Right atrium auricular region (tissue), 2 donors: ENCODE measurements around the gene CILP2. TPM values are rescaled to one million over a fixed set of nuclear protein-coding genes. Genes with fewer than 3 reads are reported as not detected.

Source experiments
- DNase-seq: peaks from one replicate; pipeline ENCODE4 v3.0.0-alpha.2; 2019; ENCODE audit warnings: low spot score
- H3K27ac ChIP-seq, 2 donors: fragments of 200-600 bp; sonication (generic); 1 replicate in 1 of 2; 2 replicates in 1 of 2; pipeline ENCODE4 v1.5.1; 2016 to 2019
- H3K27me3 ChIP-seq, 2 donors: fragments of 200-600 bp; sonication (generic); one replicate each; pipeline versions ENCODE4 v1.5.1 to v1.6.0; 2017 to 2019
- H3K36me3 ChIP-seq: fragments of 200-600 bp; sonication (generic); one replicate; pipeline ENCODE4 v1.5.1; 2016
- H3K4me1 ChIP-seq, 2 donors: fragments of 200-600 bp; sonication (generic); one replicate each; pipeline versions ENCODE4 v1.5.1 to v1.6.0; 2017 to 2019
- H3K4me3 ChIP-seq, 2 donors: fragments of 200-600 bp; sonication (generic); 1 replicate in 1 of 2; 2 replicates in 1 of 2; pipeline ENCODE4 v1.5.1; 2017 to 2019; ENCODE audit warnings: mild to moderate bottlenecking in 1 of 2, moderate library complexity in 1 of 2
- H3K9me3 ChIP-seq, 2 donors: fragments of 200-600 bp; sonication (generic); one replicate each; pipeline ENCODE4 v1.5.1; 2019
- total RNA-seq, 2 donors: library from RNA; depleted of rRNA; stranded (reverse); fragments of >200 nt; gene quantifications; one replicate each; pipeline ENCODE4 v1.1.0, GENCODE V29; 2016
- TF ChIP-seq, protein P1 (sequence below), 2 donors: fragments of 200-600 bp; sonication (generic); IDR thresholded peaks; one replicate each; pipeline ENCODE4 v1.5.1; 2019; ENCODE audit warnings: antibody characterized with exemption in 2 of 2

CILP2 gene
- total RNA-seq, 2 donors from 2014 or later, result 0.19 to 0.24 TPM

DNA sequence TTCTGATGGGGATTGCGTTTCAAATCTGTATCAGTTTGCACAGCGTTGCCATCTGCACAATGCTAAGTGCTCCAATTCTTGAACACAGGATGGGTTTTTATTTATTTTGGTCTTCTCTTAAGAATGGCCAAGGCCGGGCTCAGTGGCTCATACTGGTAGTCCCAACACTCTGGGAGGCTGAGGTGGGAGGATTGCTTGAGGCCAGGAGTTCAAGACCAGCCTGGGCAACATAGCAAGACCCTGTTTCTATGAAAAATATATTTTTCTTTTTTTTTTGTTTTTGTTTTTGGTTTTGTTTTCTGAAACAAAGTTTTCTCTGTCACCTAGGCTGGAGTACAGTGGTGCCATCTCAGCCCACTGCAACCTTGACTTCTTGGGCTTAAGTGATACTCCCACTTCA, 14.9 kb upstream of the CILP2 start:
- H3K4me3 ChIP-seq, result no peak overlapping the region
- no peak for DNase-seq
- peaks cover 0 to 26% of the 10 kb centered on the region in 2 donors for H3K4me1 ChIP-seq
- peaks cover 39% of the 10 kb centered on the region for H3K36me3 ChIP-seq
- TF ChIP-seq, protein P1, sequence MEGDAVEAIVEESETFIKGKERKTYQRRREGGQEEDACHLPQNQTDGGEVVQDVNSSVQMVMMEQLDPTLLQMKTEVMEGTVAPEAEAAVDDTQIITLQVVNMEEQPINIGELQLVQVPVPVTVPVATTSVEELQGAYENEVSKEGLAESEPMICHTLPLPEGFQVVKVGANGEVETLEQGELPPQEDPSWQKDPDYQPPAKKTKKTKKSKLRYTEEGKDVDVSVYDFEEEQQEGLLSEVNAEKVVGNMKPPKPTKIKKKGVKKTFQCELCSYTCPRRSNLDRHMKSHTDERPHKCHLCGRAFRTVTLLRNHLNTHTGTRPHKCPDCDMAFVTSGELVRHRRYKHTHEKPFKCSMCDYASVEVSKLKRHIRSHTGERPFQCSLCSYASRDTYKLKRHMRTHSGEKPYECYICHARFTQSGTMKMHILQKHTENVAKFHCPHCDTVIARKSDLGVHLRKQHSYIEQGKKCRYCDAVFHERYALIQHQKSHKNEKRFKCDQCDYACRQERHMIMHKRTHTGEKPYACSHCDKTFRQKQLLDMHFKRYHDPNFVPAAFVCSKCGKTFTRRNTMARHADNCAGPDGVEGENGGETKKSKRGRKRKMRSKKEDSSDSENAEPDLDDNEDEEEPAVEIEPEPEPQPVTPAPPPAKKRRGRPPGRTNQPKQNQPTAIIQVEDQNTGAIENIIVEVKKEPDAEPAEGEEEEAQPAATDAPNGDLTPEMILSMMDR (IDR thresholded peaks at IDR 0.05), result no peak
- no peaks in the 10 kb centered on the region for H3K9me3 ChIP-seq
- no peak overlapping the region for H3K27ac ChIP-seq
- H3K27me3 ChIP-seq, result no peaks in the 10 kb centered on the region

DNA sequence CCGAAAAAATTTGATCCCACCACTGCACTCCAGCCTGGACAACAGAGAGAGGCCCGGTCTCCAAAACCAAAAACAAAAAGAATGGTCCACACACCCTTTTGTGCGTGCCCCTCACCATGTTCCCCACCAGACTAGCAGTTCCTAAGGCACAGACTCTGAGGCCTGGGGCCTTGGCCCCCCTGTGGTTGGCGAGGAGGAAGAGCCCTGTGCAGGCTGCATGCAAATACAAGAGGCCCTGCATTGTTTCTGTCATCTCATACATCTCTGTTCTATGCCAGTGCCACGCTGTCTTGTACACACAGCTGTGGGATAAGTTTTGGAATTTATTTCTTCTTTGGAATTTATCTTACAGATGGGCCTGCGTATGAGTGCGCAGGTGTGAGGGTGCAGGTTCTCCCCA, 14.0 kb upstream of the CILP2 start:
- Histone ChIP-seq H3K36me3 (peaks cover 42% of the 10 kb centered on the region), H3K4me3 (no peak overlapping the region), H3K9me3 (no peaks in the 10 kb centered on the region), H3K27me3 (no peaks in the 10 kb centered on the region), H3K4me1 (peaks cover 0 to 32% of the 10 kb centered on the region in 2 donors), H3K27ac (no peak overlapping the region)
- TF ChIP-seq, protein P1 (IDR thresholded peaks at IDR 0.05), result no peak
- DNase-seq, result no peak

DNA sequence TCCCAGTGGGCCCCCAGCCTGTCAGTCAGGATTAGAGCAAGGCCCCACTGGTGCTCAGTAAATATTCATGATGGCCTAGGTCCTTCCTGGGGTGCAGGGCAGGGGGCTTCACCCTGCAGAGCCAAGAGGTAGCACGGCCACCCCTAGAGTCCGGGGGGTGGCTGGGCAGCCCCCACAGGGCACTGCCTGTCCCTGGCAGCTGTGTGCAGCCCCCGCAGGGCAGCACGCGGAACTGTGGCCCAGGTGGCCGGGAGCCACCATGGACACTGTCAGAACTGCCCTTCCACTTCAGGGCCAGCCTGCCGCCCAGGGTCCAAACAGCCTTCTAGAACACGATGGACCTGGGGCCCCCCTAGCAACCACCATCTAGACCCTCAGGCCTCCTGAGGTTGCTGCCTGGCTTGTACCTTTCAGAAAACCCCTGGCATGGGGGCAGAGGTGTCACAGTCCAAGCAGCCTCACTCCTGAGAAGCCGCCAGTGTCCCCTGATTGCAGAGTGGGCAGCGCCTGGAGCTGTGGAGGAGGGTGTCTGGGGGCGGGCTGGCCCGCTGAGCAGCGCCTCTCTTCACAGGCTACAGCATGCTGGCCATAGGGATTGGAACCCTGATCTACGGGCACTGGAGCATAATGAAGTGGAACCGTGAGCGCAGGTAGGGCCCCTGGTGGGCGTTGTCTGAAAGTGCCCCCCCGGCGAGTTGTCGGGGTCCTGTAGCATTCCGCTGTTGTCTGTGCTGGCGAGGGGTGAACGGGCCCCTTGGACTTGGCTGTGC, 12.3 kb upstream of the CILP2 start:
- no peak overlapping the region for H3K4me3 ChIP-seq
- DNase-seq, result no peak
- H3K27ac ChIP-seq, result no peak overlapping the region
- peaks cover 33% of the 10 kb centered on the region for H3K36me3 ChIP-seq
- TF ChIP-seq, protein P1 (IDR thresholded peaks at IDR 0.05), result no peak
- H3K27me3 ChIP-seq, result no peaks in the 10 kb centered on the region
- H3K9me3 ChIP-seq, result no peaks in the 10 kb centered on the region
- H3K4me1 ChIP-seq, result peaks cover 0 to 30% of the 10 kb centered on the region in 2 donors

DNA sequence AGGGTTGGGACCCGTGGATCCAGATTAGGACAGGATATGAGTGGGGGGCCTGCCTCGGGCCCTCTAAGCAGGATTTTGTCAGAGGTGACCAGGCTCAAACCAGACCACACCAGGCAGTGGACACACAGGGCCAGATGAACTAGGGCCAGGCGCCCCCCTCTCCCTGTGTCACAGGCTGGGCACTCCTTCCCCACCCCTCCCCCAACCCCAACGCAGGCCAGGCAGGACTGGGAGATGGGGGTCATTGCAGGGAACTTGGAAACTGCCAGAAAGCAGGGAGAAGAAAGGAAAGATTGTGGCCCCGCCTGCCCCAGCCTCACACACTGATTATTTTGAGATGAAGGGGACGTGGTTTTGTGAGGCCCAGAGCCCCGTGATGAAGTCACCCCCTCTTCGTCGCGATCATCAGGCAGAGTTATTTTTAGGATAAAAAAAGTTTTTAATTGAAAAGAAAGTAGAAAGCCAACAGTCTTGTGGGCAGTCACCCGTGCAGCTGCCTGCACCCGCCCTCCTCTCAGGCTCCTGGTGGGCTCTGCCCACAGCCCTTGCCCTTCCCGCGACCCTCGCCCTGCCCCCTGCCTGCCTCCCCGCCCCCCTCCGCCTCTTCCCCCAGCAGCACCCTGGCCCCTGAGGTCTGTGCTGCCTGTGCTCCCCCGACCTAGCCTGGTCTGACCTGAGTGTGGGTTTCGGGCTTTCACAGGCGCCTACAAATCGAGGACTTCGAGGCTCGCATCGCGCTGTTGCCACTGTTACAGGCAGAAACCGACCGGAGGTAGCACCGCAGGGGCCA, 11.3 kb upstream of the CILP2 start:
- peaks cover 33% of the 10 kb centered on the region for H3K36me3 ChIP-seq
- TF ChIP-seq, protein P1 (IDR thresholded peaks at IDR 0.05), result no peak
- H3K27ac ChIP-seq, result no peak overlapping the region
- DNase-seq, result no peak
- H3K27me3 ChIP-seq, result no peaks in the 10 kb centered on the region
- no peak overlapping the region for H3K4me3 ChIP-seq
- H3K4me1 ChIP-seq, result peaks cover 0 to 30% of the 10 kb centered on the region in 2 donors
- H3K9me3 ChIP-seq, result no peaks in the 10 kb centered on the region

DNA sequence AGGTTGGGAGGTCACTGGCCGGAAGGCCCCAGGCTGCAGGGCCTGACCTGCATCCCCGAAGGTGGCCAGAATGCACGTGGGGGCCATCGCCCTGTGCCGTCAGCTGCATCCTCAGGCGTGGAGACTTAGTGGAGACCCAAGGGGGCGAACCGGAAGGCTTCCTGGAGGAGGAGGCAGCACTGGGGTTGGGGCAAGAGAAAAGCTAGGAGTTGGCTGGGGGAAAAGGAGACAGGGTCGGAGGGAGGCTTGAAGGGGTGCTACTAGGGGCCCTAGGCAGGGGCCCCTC, 10.8 kb upstream of the CILP2 start:
- Histone ChIP-seq H3K4me1 (peaks cover 0 to 35% of the 10 kb centered on the region in 2 donors), H3K4me3 (no peak overlapping the region), H3K9me3 (no peaks in the 10 kb centered on the region), H3K27ac (no peak overlapping the region), H3K36me3 (peaks cover 33% of the 10 kb centered on the region), H3K27me3 (no peaks in the 10 kb centered on the region)
- no peak for DNase-seq
- TF ChIP-seq, protein P1 (IDR thresholded peaks at IDR 0.05), result no peak
